Stomach (tissue), 4 donors: ENCODE data around the gene HSPA12B.

Experiments used
- CTCF ChIP-seq, 7 experiments: fragments of 450-650 bp in 4 of 7; fragments of 200-600 bp in 3 of 7; sonication (generic) in 3 of 7; IDR thresholded peaks; one replicate each; pipeline ENCODE4 v1.5.1; 2016 to 2019; ENCODE audit warnings: antibody characterized with exemption in 7 of 7, control low read depth in 2 of 7, mild to moderate bottlenecking in 1 of 7
- EP300 ChIP-seq: sonication (generic); formaldehyde crosslinking; IDR thresholded peaks from one replicate; pipeline ENCODE4 v1.6.1; 2017; ENCODE audit warnings: antibody characterized with exemption
- POLR2AphosphoS5 ChIP-seq, 3 donors: sonication (generic); formaldehyde crosslinking; IDR thresholded peaks; one replicate each; pipeline ENCODE4 v1.6.1; 2016; ENCODE audit warnings: antibody characterized with exemption in 3 of 3

GRCh38 chr20:3685341-3685740 is 47.1 kb upstream of the HSPA12B start:
- TF ChIP-seq CTCF (IDR thresholded peaks at IDR 0.05) (no peak), EP300 (no peak), POLR2AphosphoS5 (IDR thresholded peaks at IDR 0.05) (no peak)
